SK-N-SH (cell line): ENCODE results near the gene TARBP1. TPM values are rescaled to one million over a fixed set of nuclear protein-coding genes. Genes with fewer than 3 reads are reported as not detected.

ENCODE experiments used
- CTCF ChIA-PET: fragments of 300-600, 350-600 bp; formaldehyde crosslinking; extraction: SDS; loops from one replicate; lab custom pipeline; 2021; lab: Yijun Ruan, JAX
- POLR2A ChIA-PET: fragments of 350-600 bp; sonication (Branson Sonifier 250); formaldehyde crosslinking; extraction: SDS; loops from one replicate; lab custom pipeline; 2020; ENCODE audit warnings: antibody characterized with exemption, inconsistent platforms; lab: Yijun Ruan, JAX
- DNase-seq: peaks from one replicate; pipeline ENCODE4 v3.0.0; 2012
- H2AFZ ChIP-seq: fragments of 200-600 bp; sonication (generic); 2 replicates; pipeline ENCODE4 v1.8.1; 2016; ENCODE audit warnings: antibody characterized with exemption, mild to moderate bottlenecking, low read depth
- H3F3A ChIP-seq: fragments of 200-600 bp; sonication (generic); replicated peaks from 2 replicates; pipeline ENCODE3; 2016; ENCODE audit warnings: antibody characterized with exemption, mild to moderate bottlenecking; ENCODE audit not compliant: insufficient read depth
- H3K27ac ChIP-seq, 2 experiments: fragments of 200-500 bp in 1 of 2; fragments of 200-600 bp in 1 of 2; sonication (Bioruptor generic) in 1 of 2; sonication (generic), shearing (Covaris generic) in 1 of 2; 2 replicates each; pipeline versions ENCODE4 v1.5.1 to v1.6.1; 2014 to 2016; ENCODE audit warnings: low read depth in 2 of 2, inconsistent platforms in 1 of 2, low read length in 1 of 2, mild to moderate bottlenecking in 1 of 2, mixed read lengths in 1 of 2
- H3K27me3 ChIP-seq: fragments of 200-600 bp; sonication (generic), shearing (Covaris generic); 2 replicates; pipeline ENCODE4 v1.6.1; 2016; ENCODE audit warnings: mixed run types; ENCODE audit not compliant: insufficient read depth
- H3K36me3 ChIP-seq, 2 experiments: fragments of 200-500 bp in 1 of 2; fragments of 200-600 bp in 1 of 2; sonication (Bioruptor generic) in 1 of 2; sonication (generic) in 1 of 2; replicated peaks in 1 of 2; 2 replicates each; pipeline versions ENCODE3 to v1.5.1; 2014 to 2016; ENCODE audit warnings: low read length in 1 of 2, mild to moderate bottlenecking in 1 of 2; ENCODE audit not compliant: insufficient read depth in 2 of 2, control insufficient read depth in 1 of 2
- H3K4me1 ChIP-seq, 2 experiments: fragments of 200-500 bp in 1 of 2; fragments of 200-600 bp in 1 of 2; sonication (Bioruptor generic) in 1 of 2; sonication (generic), shearing (Covaris generic) in 1 of 2; 2 replicates each; pipeline versions ENCODE4 v1.5.1 to v1.6.1; 2014 to 2016; ENCODE audit warnings: low read depth in 1 of 2, low read length in 1 of 2, mixed run types in 1 of 2; ENCODE audit not compliant: insufficient read depth in 2 of 2, control insufficient read depth in 1 of 2
- H3K4me2 ChIP-seq: fragments of 200-600 bp; sonication (generic), shearing (Covaris generic); 2 replicates; pipeline ENCODE4 v1.6.1; 2017; ENCODE audit warnings: mixed run types
- H3K4me3 ChIP-seq, 2 experiments: fragments of 200-500 bp in 1 of 2; fragments of 200-600 bp in 1 of 2; sonication (Bioruptor generic) in 1 of 2; sonication (generic), shearing (Covaris generic) in 1 of 2; 2 replicates each; pipeline versions ENCODE4 v1.5.1 to v1.8.1; 2014 to 2016; ENCODE audit warnings: low read depth in 2 of 2, inconsistent platforms in 1 of 2, low read length in 1 of 2, mild to moderate bottlenecking in 1 of 2, mixed read lengths in 1 of 2, moderate library complexity in 1 of 2
- H3K79me2 ChIP-seq: fragments of 200-600 bp; sonication (generic); 2 replicates; pipeline ENCODE4 v1.8.1; 2017; ENCODE audit warnings: mild to moderate bottlenecking; ENCODE audit not compliant: insufficient read depth
- H3K9ac ChIP-seq: fragments of 200-600 bp; sonication (generic); 2 replicates; pipeline ENCODE4 v1.6.1; 2017; ENCODE audit warnings: mixed run types
- H3K9me2 ChIP-seq: fragments of 200-600 bp; sonication (generic); 2 replicates; pipeline ENCODE4 v1.6.1; 2017; ENCODE audit warnings: mixed run types
- H3K9me3 ChIP-seq: fragments of 200-600 bp; sonication (generic); 2 replicates; pipeline ENCODE4 v1.6.1; 2017; ENCODE audit warnings: mixed run types, mild to moderate bottlenecking, moderate library complexity
- H4K20me1 ChIP-seq: fragments of 200-600 bp; sonication (generic); 2 replicates; pipeline ENCODE4 v1.6.1; 2017; ENCODE audit warnings: mild to moderate bottlenecking, mixed run types; ENCODE audit not compliant: insufficient read depth
- EP300 ChIP-seq, 2 experiments: IDR thresholded peaks; 2 replicates each; pipeline versions ENCODE4 v1.4.0 to v1.6.1; 2012; ENCODE audit warnings: borderline replicate concordance in 1 of 2, low read depth in 1 of 2, low read length in 1 of 2
- EZH2phosphoT487 ChIP-seq: fragments of 200-600 bp; sonication (generic); IDR thresholded peaks from 2 replicates; pipeline ENCODE4 v1.6.1; 2017; ENCODE audit warnings: low read depth, mixed run types, mild to moderate bottlenecking, antibody characterized with exemption, moderate library complexity, borderline replicate concordance
- FOXJ3 ChIP-seq: sonication (generic); formaldehyde crosslinking; IDR thresholded peaks from 2 replicates; pipeline ENCODE4 v1.5.1; 2020; ENCODE audit warnings: mild to moderate bottlenecking, missing genetic modification reagents
- GABPA ChIP-seq: IDR thresholded peaks from 2 replicates; pipeline ENCODE4 v1.4.0; 2012; ENCODE audit warnings: low read depth, mild to moderate bottlenecking
- IRF3 ChIP-seq: fragments of 150-350 bp; IDR thresholded peaks from 2 replicates; pipeline ENCODE4 v1.6.1; 2016; ENCODE audit warnings: mild to moderate bottlenecking, low read depth, low read length
- JUND ChIP-seq: IDR thresholded peaks from 2 replicates; pipeline ENCODE4 v1.4.0; 2012
- MAX ChIP-seq: IDR thresholded peaks from 2 replicates; pipeline ENCODE4 v1.4.0; 2012; ENCODE audit warnings: low read depth
- MEF2A ChIP-seq: IDR thresholded peaks from 2 replicates; pipeline ENCODE4 v1.4.0; 2012; ENCODE audit warnings: low read depth, borderline replicate concordance
- PBX3 ChIP-seq: IDR thresholded peaks from 2 replicates; pipeline ENCODE4; 2012
- POLR2AphosphoS5 ChIP-seq: IDR thresholded peaks from 2 replicates; pipeline ENCODE4 v1.6.1; 2012; ENCODE audit warnings: low read depth, low read length
- RXRA ChIP-seq: IDR thresholded peaks from 2 replicates; pipeline ENCODE4 v1.4.0; 2012; ENCODE audit warnings: low read depth, mild to moderate bottlenecking, borderline replicate concordance
- TEAD4 ChIP-seq: IDR thresholded peaks from 2 replicates; pipeline ENCODE4 v1.4.0; 2012; ENCODE audit warnings: mild to moderate bottlenecking, borderline replicate concordance; ENCODE audit not compliant: insufficient read depth
- USF1 ChIP-seq: IDR thresholded peaks from 2 replicates; pipeline ENCODE4 v1.4.0; 2012; ENCODE audit warnings: low read depth, borderline replicate concordance
- YY1 ChIP-seq: IDR thresholded peaks from 2 replicates; pipeline ENCODE4 v1.4.0; 2012; ENCODE audit warnings: low read depth, mild to moderate bottlenecking
- ZBTB33 ChIP-seq: IDR thresholded peaks from 2 replicates; pipeline ENCODE4 v1.4.0; 2012; ENCODE audit warnings: low read depth, borderline replicate concordance
- WGBS: methylation state at CpG from one replicate; pipeline ENCODE4 v1.1.6; 2017; ENCODE audit warnings: low lambda C conversion rate; 5-methylcytosine and 5-hydroxymethylcytosine counted together
- polyA plus RNA-seq, 3 experiments: library from polyadenylated mRNA; depleted of rRNA; stranded (reverse); fragments of >200 nt; gene quantifications; 2 replicates each; pipeline ENCODE4 v1.2.3, GENCODE V29; 2012

Gene TARBP1
- polyA plus RNA-seq, 1 of the 3 experiments (the other 2 are of a cell fraction), result 33.0 TPM

GRCh38 chr1:234372011-234372757 is 106.8 kb downstream of the TARBP1 start (continued):
- no peak for TF ChIP-seq JUND
- no peak for TF ChIP-seq TEAD4
- no peak for TF ChIP-seq MAX
- TF ChIP-seq RXRA, result no peak
- TF ChIP-seq, all 33 proteins: peak for 0

- Histone ChIP-seq H3F3A (peaks cover 8% of the 10 kb centered on the region), H3K4me2 (no peak overlapping the region), H3K9me2 (no peaks in the 10 kb centered on the region), H3K79me2 (peaks cover 38% of the 10 kb centered on the region), H2AFZ (no peak overlapping the region), H3K27me3 (no peaks in the 10 kb centered on the region), H3K9me3 (no peaks in the 10 kb centered on the region), H3K4me3 (no peak overlapping the region), H3K36me3 (peaks cover 5 to 10% of the 10 kb centered on the region in 2 experiments), H4K20me1 (no peaks in the 10 kb centered on the region), H3K9ac (no peak overlapping the region), H3K27ac (no peak overlapping the region), H3K4me1 (peaks cover 3 to 13% of the 10 kb centered on the region in 2 experiments; a peak in 3 of 4 replicates)
- WGBS, result 73% methylated on average over 2 of the region's 2 CpGs
- DNase-seq, result no peak
- TF ChIP-seq TEAD4, result no peak
- no peak for TF ChIP-seq IRF3
- TF ChIP-seq EP300 (IDR thresholded peaks at IDR 0.05; ENCODE audit: borderline replicate concordance in 1 of 2, low read depth in 1 of 2, low read length in 1 of 2), result no peak
- TF ChIP-seq MEF2A, result no peak
- TF ChIP-seq USF1, result no peak
- TF ChIP-seq FOXJ3 (CRISPR knock-in tag), result no peak
- no peak for TF ChIP-seq GABPA
- no peak for TF ChIP-seq ZBTB33
- TF ChIP-seq POLR2AphosphoS5, result no peak
- TF ChIP-seq EZH2phosphoT487, result no peak
- TF ChIP-seq PBX3, result no peak
- TF ChIP-seq YY1, result no peak
- ChIA-PET CTCF (interaction anchor here (0.8 to 1.0 kb wide), 2 partner anchors 44 to 723 kb away, joined by 3 read pairs; no protein-coding TSS in a partner anchor), POLR2A (no interaction called here)
These were observed 107.6 kb downstream of the TARBP1 start for GRCh38 chr1:234371414-234371813.
